PC-3 (cell line): ENCODE data around the gene IGHMBP2. TPM values are rescaled to one million over a fixed set of nuclear protein-coding genes. Genes with fewer than 3 reads are reported as not detected.
A peak's percentile ranks its signal among the peaks of the same experiment; 100 is the strongest.

ENCODE experiments used
- ATAC-seq: fragments of 200-7000 bp; cut with Tn5 transposase; 2 replicates; pipeline ENCODE4 v1.9.1; 2020; ENCODE audit warnings: mild to moderate bottlenecking, moderate library complexity
- BruUV-seq: library from RNA; stranded (reverse); fragments of 400-500 nt; replicated peaks from 2 replicates; lab custom pipeline; 2021; lab: Mats Ljungman, UMichigan
- CTCF ChIA-PET: fragments of 300-600 bp; sonication (Branson Sonifier 250); formaldehyde crosslinking; loops from one replicate; lab custom pipeline; 2022; ENCODE audit warnings: antibody characterized with exemption; lab: Charles Lee
- POLR2A ChIA-PET: fragments of 300-600 bp; sonication (Branson Sonifier 250); formaldehyde crosslinking; loops from one replicate; lab custom pipeline; 2022; ENCODE audit warnings: antibody characterized with exemption; ENCODE audit not compliant: unreplicated experiment; lab: Charles Lee
- DNase-seq: peaks from one replicate; pipeline ENCODE4 v3.0.0-alpha.2; 2015
- H2AFZ ChIP-seq: fragments of 300-600 bp; sonication (generic); 2 replicates; pipeline ENCODE4 v1.6.0; 2016; ENCODE audit warnings: antibody characterized with exemption, low read length
- H3F3A ChIP-seq: fragments of 300-600 bp; sonication (generic); one replicate; pipeline ENCODE4 v1.6.0; 2017; ENCODE audit warnings: antibody characterized with exemption, low read length, control low read depth, mild to moderate bottlenecking; ENCODE audit not compliant: unreplicated experiment
- H3K27ac ChIP-seq: fragments of 300-600 bp; sonication (generic); 2 replicates; pipeline ENCODE4 v1.5.1; 2016; ENCODE audit warnings: mild to moderate bottlenecking, low read length
- H3K27me3 ChIP-seq: fragments of 300-600 bp; sonication (generic); 2 replicates; pipeline ENCODE4 v1.6.1; 2016; ENCODE audit warnings: low read length, mixed read lengths
- H3K36me3 ChIP-seq: fragments of 300-600 bp; sonication (generic); 2 replicates; pipeline ENCODE4 v1.6.1; 2016; ENCODE audit warnings: low read depth, mixed run types, low read length, mixed read lengths
- H3K4me1 ChIP-seq: fragments of 300-600 bp; sonication (generic); 2 replicates; pipeline ENCODE4 v1.5.1; 2016; ENCODE audit warnings: low read length; ENCODE audit not compliant: insufficient read depth
- H3K4me2 ChIP-seq: fragments of 300-600 bp; sonication (generic); 2 replicates; pipeline ENCODE4 v1.6.0; 2016; ENCODE audit warnings: low read length
- H3K4me3 ChIP-seq: fragments of 300-600 bp; sonication (generic); 2 replicates; pipeline ENCODE4 v1.5.1; 2016; ENCODE audit warnings: mild to moderate bottlenecking, low read length, mixed read lengths
- H3K79me2 ChIP-seq: fragments of 300-600 bp; sonication (generic); 2 replicates; pipeline ENCODE4 v1.6.1; 2017; ENCODE audit warnings: low read length, mixed read lengths
- H3K9ac ChIP-seq: fragments of 300-600 bp; sonication (generic); 2 replicates; pipeline ENCODE4 v1.6.0; 2016; ENCODE audit warnings: mild to moderate bottlenecking, low read length
- H3K9me2 ChIP-seq: fragments of 300-600 bp; sonication (generic); replicated peaks from 2 replicates; pipeline ENCODE4 v1.6.1; 2016; ENCODE audit warnings: mixed run types, low read length, mixed read lengths
- H3K9me3 ChIP-seq: fragments of 300-600 bp; sonication (generic); 2 replicates; pipeline ENCODE4 v1.6.1; 2016; ENCODE audit warnings: low read length, mixed read lengths
- H4K20me1 ChIP-seq: fragments of 300-600 bp; sonication (generic); 2 replicates; pipeline ENCODE4 v1.6.1; 2016; ENCODE audit warnings: low read length, mixed read lengths
- CTCF ChIP-seq: fragments of 300-600 bp; sonication (generic); conservative IDR thresholded peaks from 2 replicates; pipeline ENCODE4 v1.5.1; 2017; ENCODE audit warnings: antibody characterized with exemption, low read depth, mild to moderate bottlenecking, low read length
- EZH2 ChIP-seq: fragments of 300-600 bp; sonication (generic); IDR thresholded peaks from one replicate; pipeline ENCODE4 v1.6.1; 2017; ENCODE audit warnings: antibody characterized with exemption, mild to moderate bottlenecking, low read length; ENCODE audit not compliant: unreplicated experiment
- EZH2phosphoT487 ChIP-seq: fragments of 300-600 bp; sonication (generic); IDR thresholded peaks from 2 replicates; pipeline ENCODE4 v1.6.1; 2018; ENCODE audit warnings: mild to moderate bottlenecking, antibody characterized with exemption, low read length, borderline replicate concordance
- intact Hi-C: fragments of 100-400 bp; cut with micrococcal nuclease; formaldehyde crosslinking; loops from 2 replicates; pipeline ENCODE4 v1.9.0; 2023
- total RNA-seq: library from RNA; depleted of rRNA; stranded (reverse); fragments of >200 nt; gene quantifications from 2 replicates; pipeline ENCODE4 v1.2.3, GENCODE V29; 2014

IGHMBP2 gene
- total RNA-seq, 1 experiment from 2014 or later: 20.5 TPM

- Histone ChIP-seq H3K9ac (no peak overlapping the region), H3K36me3 (no peaks in the 10 kb centered on the region), H3K4me1 (no peaks in the 10 kb centered on the region), H3K79me2 (no peaks in the 10 kb centered on the region), H3K4me3 (no peak overlapping the region), H4K20me1 (no peaks in the 10 kb centered on the region), H3K4me2 (no peak overlapping the region), H3K9me2 (no peaks in the 10 kb centered on the region), H2AFZ (no peak overlapping the region), H3K27ac (no peak overlapping the region), H3K9me3 (no peaks in the 10 kb centered on the region), H3F3A (no peaks in the 10 kb centered on the region), H3K27me3 (no peaks in the 10 kb centered on the region)
- BruUV-seq: no TSS peak
- ChIA-PET POLR2A (no interaction called here), CTCF (interaction anchor here (0.6 kb wide), 1 partner anchor 316 kb away, joined by 5 read pairs; no protein-coding TSS in a partner anchor)
- DNase-seq (no peak), ATAC-seq (no peak)
- TF ChIP-seq EZH2: no peak
- TF ChIP-seq CTCF: no peak
- TF ChIP-seq EZH2phosphoT487: no peak
- intact Hi-C loops: no loop called here
Measured at GRCh38 chr11:68948496-68948895, 44.8 kb downstream of the IGHMBP2 start.

GRCh38 chr11:68948935-68949334 is 45.2 kb downstream of the IGHMBP2 start:
- POLR2A ChIA-PET: no interaction called here
- DNase-seq (no peak), ATAC-seq (no peak)
- no peaks in the 10 kb centered on the region for H3K9me2 ChIP-seq
- no peaks in the 10 kb centered on the region for H3K9me3 ChIP-seq
- no peaks in the 10 kb centered on the region for H4K20me1 ChIP-seq
- H3K27me3 ChIP-seq: no peaks in the 10 kb centered on the region
- no TSS peak for BruUV-seq
- H2AFZ ChIP-seq: no peak overlapping the region
- no peak overlapping the region for H3K9ac ChIP-seq
- H3F3A ChIP-seq: no peaks in the 10 kb centered on the region
- CTCF ChIA-PET: interaction anchor here (0.6 kb wide), 1 partner anchor 316 kb away, joined by 5 read pairs; no protein-coding TSS in a partner anchor
- no peak for TF ChIP-seq EZH2phosphoT487
- TF ChIP-seq EZH2: no peak
- no peak for TF ChIP-seq CTCF
- H3K4me3 ChIP-seq: no peak overlapping the region
- H3K27ac ChIP-seq: no peak overlapping the region
- no peaks in the 10 kb centered on the region for H3K4me1 ChIP-seq
- intact Hi-C loops: no loop called here
- no peaks in the 10 kb centered on the region for H3K36me3 ChIP-seq
- no peaks in the 10 kb centered on the region for H3K79me2 ChIP-seq
- H3K4me2 ChIP-seq: no peak overlapping the region

GRCh38 chr11:68950270-68950669 is 46.6 kb downstream of the IGHMBP2 start:
- no peaks in the 10 kb centered on the region for H3F3A ChIP-seq
- H2AFZ ChIP-seq: no peak overlapping the region
- no TSS peak for BruUV-seq
- DNase-seq: peak; percentile 53
- ATAC-seq: peak; percentile 80
- no peaks in the 10 kb centered on the region for H3K27me3 ChIP-seq
- H3K9ac ChIP-seq: no peak overlapping the region
- no peaks in the 10 kb centered on the region for H3K9me3 ChIP-seq
- intact Hi-C loops: loop anchor here (5.0 kb wide), 1 partner anchor 318 kb away; no protein-coding TSS in a partner anchor
- H3K36me3 ChIP-seq: no peaks in the 10 kb centered on the region
- H3K4me1 ChIP-seq: peaks cover 4% of the 10 kb centered on the region; the same call in 1 of the 2 replicates
- H3K4me3 ChIP-seq: no peak overlapping the region
- no peak overlapping the region for H3K4me2 ChIP-seq
- no peaks in the 10 kb centered on the region for H3K9me2 ChIP-seq
- H3K79me2 ChIP-seq: no peaks in the 10 kb centered on the region
- no peaks in the 10 kb centered on the region for H4K20me1 ChIP-seq
- H3K27ac ChIP-seq: no peak overlapping the region
- TF ChIP-seq EZH2phosphoT487: no peak
- peak; percentile 64; the same call in 1 of the 2 replicates for TF ChIP-seq CTCF
- TF ChIP-seq EZH2: no peak
- ChIA-PET POLR2A (no interaction called here), CTCF (interaction anchor here (0.6 to 1.2 kb wide), 2 partner anchors 317 to 721 kb away, joined by 3 to 4 read pairs; no protein-coding TSS in a partner anchor)
